Measurements from ENCODE around the gene SRP14. TPM values are rescaled to one million over a fixed set of nuclear protein-coding genes. Genes with fewer than 3 reads are reported as not detected.

SRP14 gene
- total and polyA plus RNA-seq, 9 of the 15 experiments (the other 6 are each of a cell fraction or from before 2014, with no cell fraction given) = 161 to 1,097 (median 402) TPM

DNA sequence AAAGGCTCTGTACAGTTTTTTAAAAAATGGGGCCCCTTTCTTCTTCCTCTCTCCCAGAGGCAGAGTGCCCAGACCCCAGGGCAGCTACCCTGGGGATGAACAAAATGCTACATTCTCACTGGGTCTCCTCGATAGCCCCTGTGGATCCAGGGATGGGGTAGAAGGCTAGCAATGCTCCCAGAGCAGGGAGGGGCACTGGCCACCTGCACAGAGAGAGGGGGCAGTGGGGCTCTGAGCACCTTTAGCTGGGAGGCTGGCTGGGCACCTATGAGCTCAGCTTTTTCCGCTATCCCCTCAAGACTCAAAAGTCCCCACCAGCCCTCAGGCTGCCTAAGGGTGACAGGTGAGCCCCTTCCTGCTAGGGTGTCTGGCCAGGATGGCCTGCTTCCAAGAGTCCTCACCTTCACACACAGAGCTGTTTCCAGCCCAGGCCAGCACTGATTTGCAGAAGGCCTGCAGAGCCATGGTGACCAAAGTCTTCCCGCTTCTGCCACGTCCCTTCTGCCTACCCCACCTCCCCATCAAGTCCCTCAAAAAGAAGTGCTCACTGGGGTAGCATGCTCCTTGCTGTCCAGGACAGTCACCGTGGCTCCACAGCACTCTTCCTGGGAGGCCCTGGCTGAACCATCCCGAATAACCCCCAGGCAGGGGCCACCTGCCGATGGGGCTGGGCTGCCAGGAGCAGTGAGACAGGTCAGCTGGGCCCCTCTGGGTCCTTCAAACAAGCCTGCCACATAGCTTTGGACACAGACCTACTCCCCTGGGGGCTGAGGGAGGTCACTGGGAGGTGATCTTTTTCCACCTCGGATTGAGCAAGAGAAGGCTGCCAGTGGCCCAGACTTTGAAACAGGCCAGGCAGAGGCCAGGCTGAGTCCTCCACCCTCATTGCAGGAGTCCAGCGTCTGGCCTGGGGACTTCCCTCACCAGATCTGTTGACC lies 49.3 kb upstream of the SRP14 start:
- 50% methylated on average over 8 of the region's 9 CpGs for WGBS (ENCODE audit: insufficient coverage, low coverage, missing lambda C conversion rate)
- FAIRE-seq = no peak
- Histone ChIP-seq H3K36me3 (ENCODE audit: control insufficient read depth, insufficient read depth, low read length) (no peaks in the 10 kb centered on the region), H3K9me3 (replicated peaks; ENCODE audit: control insufficient read depth, insufficient read depth, low read depth, low read length) (no peaks in the 10 kb centered on the region), H2AFZ (ENCODE audit: low read depth, low read length) (peak overlapping the region; percentile 53; the same call in 1 of the 2 replicates), H3K9ac (ENCODE audit: insufficient read depth in 1 of 2, low read depth in 2 of 2, low read length in 2 of 2) (peak overlapping the region in 1 of 2 experiments; percentile 38; a peak in 2 of 4 replicates), H3K4me1 (replicated peaks in 1 of 2; ENCODE audit: control insufficient read depth in 2 of 2, insufficient read depth in 2 of 2, low read length in 2 of 2) (peaks cover 25 to 36% of the 10 kb centered on the region in 2 experiments), H3K4me3 (no peak overlapping the region), H3K27me3 (ENCODE audit: control insufficient read depth in 2 of 2, insufficient read depth in 2 of 2, low read length in 2 of 2) (no peaks in the 10 kb centered on the region), H3K79me2 (ENCODE audit: control insufficient read depth, insufficient read depth, low read length) (no peaks in the 10 kb centered on the region), H3K27ac (ENCODE audit: extremely low read depth, low read depth, low read length) (no peak overlapping the region), H4K20me1 (replicated peaks; ENCODE audit: control insufficient read depth, insufficient read depth, low read length) (no peaks in the 10 kb centered on the region), H3K4me2 (ENCODE audit: insufficient read depth, low read length) (no peak overlapping the region; the same call in 1 of the 2 replicates), H3K9me1 (ENCODE audit: control insufficient read depth, insufficient read depth, low read length) (no peaks in the 10 kb centered on the region)
- POLR2A ChIA-PET = interaction anchor here (0.6 to 3.8 kb wide), 11 partner anchors 8 to 217 kb away, joined by 3 to 22 read pairs (median 3); no protein-coding TSS in a partner anchor
- CTCF ChIA-PET (ENCODE audit: low intra/inter-chr PET ratio) = no interaction called here
- in situ Hi-C loops (cut with MboI) = no loop called here
- peak; percentile 48 for ATAC-seq
- intact Hi-C loops (cut with micrococcal nuclease) = no loop called here
- no TSS peak for BruUV-seq (replicated peaks)
- DNase-seq (ENCODE audit: extremely low read depth in 1 of 4, low spot score in 3 of 4) = no peak
- TF ChIP-seq CEBPB (tag; IDR thresholded peaks at IDR 0.05) (peak; percentile 62; the same call in 1 of the 2 replicates), GABPA (tag; conservative IDR thresholded peaks at IDR 0.05; ENCODE audit: low read depth) (no peak)

All from K562 (cell line).